ENCODE measurements around the gene TSC2. TPM values are rescaled to one million over a fixed set of nuclear protein-coding genes. Genes with fewer than 3 reads are reported as not detected.

TSC2 gene
- total RNA-seq, 4 donors from 2014 or later = 98.4 to 220 (median 141) TPM

GRCh38 chr16:2072926-2073325 lies 25.1 kb downstream of the TSC2 start:
- no peak overlapping the region for H3K4me3 ChIP-seq
- H3K27ac ChIP-seq = no peak overlapping the region
- TF ChIP-seq POLR2A (IDR thresholded peaks at IDR 0.05) = no peak
- no peak for TF ChIP-seq CTCF (IDR thresholded peaks at IDR 0.05)
- H3K4me1 ChIP-seq = no peaks in the 10 kb centered on the region
- peaks cover 0 to 92% (median 0%) of the 10 kb centered on the region in 3 donors for H3K36me3 ChIP-seq
- no peak for DNase-seq
- H3K27me3 ChIP-seq = no peaks in the 10 kb centered on the region
- H3K9me3 ChIP-seq = no peaks in the 10 kb centered on the region

- no peaks in the 10 kb centered on the region for H3K27me3 ChIP-seq
- H3K27ac ChIP-seq = no peak overlapping the region
- no peak for DNase-seq
- H3K9me3 ChIP-seq = no peaks in the 10 kb centered on the region
- TF ChIP-seq POLR2A (IDR thresholded peaks at IDR 0.05) (no peak), CTCF (IDR thresholded peaks at IDR 0.05) (no peak)
- no peak overlapping the region for H3K4me3 ChIP-seq
- peaks cover 0 to 92% (median 0%) of the 10 kb centered on the region in 3 donors for H3K36me3 ChIP-seq
- H3K4me1 ChIP-seq = no peaks in the 10 kb centered on the region
Measured at GRCh38 chr16:2074071-2074470, 26.3 kb downstream of the TSC2 start.

GRCh38 chr16:2075631-2076030 lies 27.8 kb downstream of the TSC2 start:
- no peaks in the 10 kb centered on the region for H3K27me3 ChIP-seq
- peaks cover 0 to 94% (median 0%) of the 10 kb centered on the region in 3 donors for H3K36me3 ChIP-seq
- TF ChIP-seq CTCF (IDR thresholded peaks at IDR 0.05) (no peak), POLR2A (IDR thresholded peaks at IDR 0.05) (no peak)
- DNase-seq = no peak
- H3K4me3 ChIP-seq = no peak overlapping the region
- no peak overlapping the region for H3K27ac ChIP-seq
- no peaks in the 10 kb centered on the region for H3K9me3 ChIP-seq
- no peaks in the 10 kb centered on the region for H3K4me1 ChIP-seq

GRCh38 chr16:2076072-2076865 lies 28.5 kb downstream of the TSC2 start:
- no peak for TF ChIP-seq POLR2A (IDR thresholded peaks at IDR 0.05)
- TF ChIP-seq CTCF (IDR thresholded peaks at IDR 0.05) = no peak
- H3K36me3 ChIP-seq = peaks cover 0 to 95% (median 0%) of the 10 kb centered on the region in 3 donors

GRCh38 chr16:2077016-2077415 lies 29.2 kb downstream of the TSC2 start:
- Histone ChIP-seq H3K4me3 (no peak overlapping the region), H3K9me3 (no peaks in the 10 kb centered on the region), H3K36me3 (peaks cover 0 to 95% (median 0%) of the 10 kb centered on the region in 3 donors)

More at GRCh38 chr16:2076072-2076865, 28.5 kb downstream of the TSC2 start:
- Histone ChIP-seq H3K9me3 (no peaks in the 10 kb centered on the region), H3K27ac (no peak overlapping the region), H3K4me3 (no peak overlapping the region), H3K27me3 (no peaks in the 10 kb centered on the region), H3K4me1 (no peaks in the 10 kb centered on the region)
- DNase-seq = no peak

More at GRCh38 chr16:2077016-2077415, 29.2 kb downstream of the TSC2 start:
- Histone ChIP-seq H3K27ac (no peak overlapping the region), H3K4me1 (peaks cover 0 to 4% (median 0%) of the 10 kb centered on the region in 4 donors), H3K27me3 (no peaks in the 10 kb centered on the region)
- DNase-seq = no peak
- TF ChIP-seq CTCF (IDR thresholded peaks at IDR 0.05) (no peak), POLR2A (IDR thresholded peaks at IDR 0.05) (no peak)

Measured in Peyer's patch (tissue), 4 donors.